Adipocyte (in vitro differentiated cells): ENCODE results near the gene PTPRN2.
"Not testable (repeated sequence)": the region's sequence is repeated elsewhere in the genome, so short reads cannot be mapped to it uniquely, and the experiment has no call there.

Experiments
- DNase-seq: peaks from one replicate; pipeline ENCODE4 v3.0.0-alpha.2; 2015; ENCODE audit warnings: low read depth
- H3K27me3 ChIP-seq: replicated peaks from 2 replicates; pipeline ENCODE4 v1.7.0; 2013; ENCODE audit warnings: mild to moderate bottlenecking, low read length, moderate library complexity; ENCODE audit not compliant: control insufficient read depth, insufficient read depth
- H3K36me3 ChIP-seq: 2 replicates; pipeline ENCODE4 v1.7.0; 2013; ENCODE audit warnings: low read length, mild to moderate bottlenecking, moderate library complexity; ENCODE audit not compliant: control insufficient read depth, insufficient read depth, severe bottlenecking
- H3K4me1 ChIP-seq: 2 replicates; pipeline ENCODE4 v1.7.0; 2013; ENCODE audit warnings: mild to moderate bottlenecking, low read length, moderate library complexity; ENCODE audit not compliant: control insufficient read depth, insufficient read depth
- H3K4me3 ChIP-seq: 2 replicates; pipeline ENCODE4 v1.7.0; 2013; ENCODE audit warnings: mild to moderate bottlenecking, low read length, moderate library complexity
- H3K9ac ChIP-seq: 2 replicates; pipeline ENCODE4 v1.7.0; 2013; ENCODE audit warnings: mild to moderate bottlenecking, low read length, moderate library complexity
- H3K9me3 ChIP-seq: 2 replicates; pipeline ENCODE4 v1.7.0; 2013; ENCODE audit warnings: mild to moderate bottlenecking, low read length, moderate library complexity; ENCODE audit not compliant: control insufficient read depth

Gene PTPRN2

GRCh38 chr7:158147431-158147830 is 440.2 kb downstream of the PTPRN2 start:
- H3K36me3 ChIP-seq, DNase-seq, H3K4me3 ChIP-seq, H3K9ac ChIP-seq, H3K27me3 ChIP-seq, H3K9me3 ChIP-seq, H3K4me1 ChIP-seq: not testable (repeated sequence)

DNA sequence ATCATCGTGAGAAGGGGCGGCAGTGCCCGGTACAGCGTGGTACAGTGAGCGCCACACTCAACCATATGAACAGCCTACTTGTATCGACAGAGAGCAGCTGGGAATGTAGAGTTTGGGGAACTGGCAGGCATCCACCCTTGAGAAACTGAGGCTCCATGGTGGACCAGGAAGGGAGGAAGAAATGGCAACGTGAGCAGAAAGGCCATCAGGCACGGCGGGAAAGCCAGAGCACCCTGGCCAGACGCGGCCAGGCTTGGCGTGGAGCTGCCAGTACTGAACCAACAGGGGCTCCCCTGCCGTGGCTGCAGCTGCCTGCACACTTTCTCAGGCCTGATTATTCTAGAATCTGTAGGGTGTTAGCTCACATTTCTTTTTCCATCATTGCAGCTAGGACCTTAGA is 442.3 kb downstream of the PTPRN2 start:
- no peaks in the 10 kb centered on the region for H3K4me1 ChIP-seq
- H3K27me3 ChIP-seq = no peaks in the 10 kb centered on the region
- H3K9me3 ChIP-seq = no peaks in the 10 kb centered on the region
- no peak overlapping the region for H3K4me3 ChIP-seq
- no peak for DNase-seq
- H3K36me3 ChIP-seq = no peaks in the 10 kb centered on the region
- H3K9ac ChIP-seq = no peak overlapping the region

- Histone ChIP-seq H3K9ac (no peak overlapping the region), H3K9me3 (no peaks in the 10 kb centered on the region), H3K27me3 (no peaks in the 10 kb centered on the region), H3K36me3 (no peaks in the 10 kb centered on the region), H3K4me1 (no peaks in the 10 kb centered on the region), H3K4me3 (no peak overlapping the region)
- DNase-seq = no peak
Observed at GRCh38 chr7:158143196-158144120, 444.2 kb downstream of the PTPRN2 start.

- H3K4me3 ChIP-seq = no peak overlapping the region
- H3K9ac ChIP-seq = no peak overlapping the region
- no peaks in the 10 kb centered on the region for H3K36me3 ChIP-seq
- H3K27me3 ChIP-seq = no peaks in the 10 kb centered on the region
- no peaks in the 10 kb centered on the region for H3K9me3 ChIP-seq
- DNase-seq = no peak
- H3K4me1 ChIP-seq = no peaks in the 10 kb centered on the region
Observed at GRCh38 chr7:158142657-158143056, 445.0 kb downstream of the PTPRN2 start.

GRCh38 chr7:158141806-158142518 is 445.7 kb downstream of the PTPRN2 start:
- Histone ChIP-seq H3K4me1 (no peaks in the 10 kb centered on the region), H3K9me3 (no peaks in the 10 kb centered on the region), H3K36me3 (no peaks in the 10 kb centered on the region), H3K9ac (no peak overlapping the region), H3K4me3 (no peak overlapping the region), H3K27me3 (no peaks in the 10 kb centered on the region)
- no peak for DNase-seq

DNA sequence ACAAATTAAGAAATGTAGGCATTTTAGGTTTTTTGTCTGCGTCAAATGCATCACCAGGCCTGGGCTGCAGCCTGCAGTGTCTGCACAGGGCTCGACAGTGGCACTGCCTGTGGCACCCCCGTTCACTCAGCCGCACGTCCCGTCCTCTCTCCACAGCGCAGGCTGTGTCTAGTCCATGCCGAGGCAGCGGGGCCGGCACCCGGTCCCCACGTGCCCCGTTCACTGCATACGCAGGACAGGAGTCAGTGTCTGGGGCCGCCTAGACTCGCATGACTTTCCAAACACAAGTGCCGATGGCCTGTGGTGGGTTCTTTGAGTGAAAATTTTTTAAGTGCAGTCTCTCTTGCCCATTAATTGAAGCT is 446.4 kb downstream of the PTPRN2 start:
- DNase-seq = no peak
- H3K9ac ChIP-seq = no peak overlapping the region
- H3K4me3 ChIP-seq = no peak overlapping the region
- no peaks in the 10 kb centered on the region for H3K36me3 ChIP-seq
- no peaks in the 10 kb centered on the region for H3K9me3 ChIP-seq
- no peaks in the 10 kb centered on the region for H3K27me3 ChIP-seq
- no peaks in the 10 kb centered on the region for H3K4me1 ChIP-seq

DNA sequence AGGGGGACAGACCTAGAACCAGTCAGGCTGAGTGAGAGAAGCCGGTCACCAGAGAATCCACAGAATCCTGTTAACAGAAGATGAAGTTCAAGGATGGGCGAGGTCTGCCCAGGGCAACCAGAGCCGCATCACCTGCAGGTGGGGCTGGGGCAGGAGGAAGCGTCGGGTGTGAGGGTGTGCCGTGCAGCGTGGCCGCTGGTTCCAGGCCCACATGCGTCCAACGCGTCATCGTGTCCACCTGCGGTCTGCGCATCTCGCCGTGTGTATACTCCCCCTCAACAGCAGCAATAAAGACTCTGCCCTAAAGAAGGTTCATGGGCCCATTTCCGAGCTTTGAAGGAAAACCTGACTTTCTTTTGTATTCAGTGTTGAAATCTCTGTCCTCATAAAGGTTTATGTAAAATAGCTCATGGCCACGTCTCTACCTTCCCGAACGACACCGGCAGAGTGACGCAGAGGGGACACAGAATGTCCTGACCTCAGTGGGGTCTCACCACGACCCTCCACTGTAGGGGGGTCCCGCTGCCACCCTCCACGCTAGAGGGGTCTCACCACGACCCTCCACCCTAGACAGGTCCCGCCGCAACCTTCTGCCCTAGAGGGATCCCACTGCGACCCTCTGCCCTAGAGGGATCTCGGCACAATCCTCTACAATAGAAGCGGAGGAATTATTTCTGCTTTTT is 446.9 kb downstream of the PTPRN2 start:
- H3K36me3 ChIP-seq = no peaks in the 10 kb centered on the region
- no peaks in the 10 kb centered on the region for H3K4me1 ChIP-seq
- H3K9ac ChIP-seq = no peak overlapping the region
- H3K27me3 ChIP-seq = no peaks in the 10 kb centered on the region
- no peaks in the 10 kb centered on the region for H3K9me3 ChIP-seq
- no peak overlapping the region for H3K4me3 ChIP-seq
- no peak for DNase-seq

DNA sequence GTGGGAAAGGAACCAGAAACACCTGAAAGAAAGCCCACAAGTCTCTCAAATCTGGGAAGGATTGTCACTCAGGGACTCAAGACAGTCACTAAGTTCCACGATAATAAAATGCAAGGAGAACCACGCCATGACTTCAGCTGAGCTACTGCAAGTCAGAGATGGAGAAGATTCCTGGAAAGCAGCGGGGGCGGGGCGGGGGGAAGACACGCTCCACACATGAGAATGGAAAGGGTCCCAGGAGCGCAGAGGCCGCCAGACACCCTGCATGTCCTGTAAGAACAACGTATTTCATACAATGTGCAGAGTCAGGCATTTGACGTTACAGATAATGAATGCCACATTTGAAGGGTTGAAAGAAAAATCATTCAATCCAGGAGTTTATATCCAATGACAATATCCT is 448.1 kb downstream of the PTPRN2 start:
- H3K4me1 ChIP-seq = no peaks in the 10 kb centered on the region

DNA sequence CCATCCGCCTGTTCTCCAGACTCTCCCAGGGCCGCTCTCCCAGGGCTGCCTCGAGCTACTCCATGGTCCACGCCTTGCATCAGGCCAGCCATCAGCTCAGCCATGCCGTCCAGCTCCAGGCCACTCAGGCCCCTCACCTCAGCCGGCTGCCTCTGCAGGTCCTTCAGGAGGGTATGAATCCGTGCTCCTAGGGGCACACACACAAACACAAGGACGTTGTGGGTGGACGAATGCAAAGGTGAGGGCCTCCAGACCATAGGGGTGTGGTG is 449.4 kb downstream of the PTPRN2 start:
- no peaks in the 10 kb centered on the region for H3K9me3 ChIP-seq
- H3K4me1 ChIP-seq = no peaks in the 10 kb centered on the region
- H3K4me3 ChIP-seq = no peak overlapping the region
- no peaks in the 10 kb centered on the region for H3K27me3 ChIP-seq
- no peak overlapping the region for H3K9ac ChIP-seq
- H3K36me3 ChIP-seq = no peaks in the 10 kb centered on the region
- no peak for DNase-seq

More for the DNA sequence above, 448.1 kb downstream of the PTPRN2 start:
- Histone ChIP-seq H3K4me3 (no peak overlapping the region), H3K36me3 (no peaks in the 10 kb centered on the region), H3K9me3 (no peaks in the 10 kb centered on the region), H3K27me3 (no peaks in the 10 kb centered on the region), H3K9ac (no peak overlapping the region)
- no peak for DNase-seq

- Histone ChIP-seq H3K36me3 (no peaks in the 10 kb centered on the region), H3K4me1 (no peaks in the 10 kb centered on the region), H3K4me3 (no peak overlapping the region), H3K9ac (no peak overlapping the region), H3K9me3 (no peaks in the 10 kb centered on the region), H3K27me3 (no peaks in the 10 kb centered on the region)
- no peak for DNase-seq
Observed at GRCh38 chr7:158137516-158138328, 449.9 kb downstream of the PTPRN2 start.

DNA sequence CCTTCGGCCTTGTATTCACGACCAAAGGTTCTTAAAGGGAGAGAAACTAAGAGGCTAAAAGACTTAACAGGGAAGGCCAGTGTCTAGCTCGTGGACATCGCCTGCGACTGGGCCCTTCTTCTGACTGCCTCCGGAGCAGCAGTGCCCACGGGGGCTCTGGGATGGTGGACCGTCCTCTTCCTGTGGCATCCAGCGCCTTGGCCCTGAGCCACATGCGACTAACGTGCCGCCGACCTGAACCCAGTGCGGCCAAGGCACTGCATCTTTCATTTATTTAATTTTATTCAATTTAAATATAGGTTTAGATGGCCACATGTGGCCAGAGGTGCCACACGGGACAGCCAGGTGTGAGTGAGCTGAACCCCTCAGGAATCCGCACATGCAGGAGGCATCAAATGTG is 451.7 kb downstream of the PTPRN2 start:
- Histone ChIP-seq H3K9me3 (no peaks in the 10 kb centered on the region), H3K4me3 (no peak overlapping the region), H3K4me1 (no peaks in the 10 kb centered on the region), H3K9ac (no peak overlapping the region), H3K27me3 (no peaks in the 10 kb centered on the region), H3K36me3 (no peaks in the 10 kb centered on the region)
- DNase-seq = no peak
